HG02798 (cell line): ENCODE measurements around the gene OR2S2.

ENCODE experiments used
- ATAC-seq: cut with Tn5 transposase; IDR thresholded peaks from one replicate; pipeline ENCODE4 v1.9.1; 2021; ENCODE audit warnings: mild to moderate bottlenecking; ENCODE audit not compliant: unreplicated experiment, poor library complexity

The OR2S2 gene

GRCh38 chr9:35911690-35912089 lies 46.3 kb downstream of the OR2S2 start:
- no peak for ATAC-seq

- ATAC-seq = no peak
Observed at GRCh38 chr9:35910613-35911359, 47.2 kb downstream of the OR2S2 start.

GRCh38 chr9:35909687-35910612 lies 48.0 kb downstream of the OR2S2 start:
- ATAC-seq = no peak

- no peak for ATAC-seq
Observed at GRCh38 chr9:35909274-35909673, 48.7 kb downstream of the OR2S2 start, which contains the start of gene SPAAR. Gene SPAAR, plus strand, starts transcription at chr9:35909490. Its CDS starts 974 bp downstream, at chr9:35910464.

- no peak for ATAC-seq
Observed at GRCh38 chr9:35908504-35909125, 49.3 kb downstream of the OR2S2 start.

GRCh38 chr9:35907711-35908503 lies 50.0 kb downstream of the OR2S2 start:
- ATAC-seq = no peak
